Ishikawa (cell line): ENCODE results near the gene AARS2.

Experiments
- CEBPB ChIP-seq: IDR thresholded peaks from 2 replicates; pipeline ENCODE4 v1.6.1; 2012
- CREB1 ChIP-seq: IDR thresholded peaks from 2 replicates; pipeline ENCODE4 v1.6.1; 2012; ENCODE audit warnings: low read depth
- EGR1 ChIP-seq: IDR thresholded peaks from 2 replicates; pipeline ENCODE4 v1.6.1; 2012
- EP300 ChIP-seq: IDR thresholded peaks from 2 replicates; pipeline ENCODE4 v1.6.1; 2012; ENCODE audit warnings: borderline replicate concordance
- FOXM1 ChIP-seq: IDR thresholded peaks from 2 replicates; pipeline ENCODE4 v1.6.1; 2012; ENCODE audit warnings: low read depth, borderline replicate concordance
- MAX ChIP-seq: IDR thresholded peaks from 2 replicates; pipeline ENCODE4 v1.6.1; 2012
- NFIC ChIP-seq: IDR thresholded peaks from 2 replicates; pipeline ENCODE4 v1.6.1; 2012
- RAD21 ChIP-seq: IDR thresholded peaks from 2 replicates; pipeline ENCODE4 v1.6.1; 2012; ENCODE audit warnings: low read depth
- TAF1 ChIP-seq: IDR thresholded peaks from 2 replicates; pipeline ENCODE4 v1.6.1; 2012; ENCODE audit warnings: low read depth, mild to moderate bottlenecking
- TCF12 ChIP-seq: IDR thresholded peaks from 2 replicates; pipeline ENCODE4 v1.6.1; 2012; ENCODE audit warnings: low read depth
- TEAD4 ChIP-seq: IDR thresholded peaks from 2 replicates; pipeline ENCODE4 v1.6.1; 2012
- YY1 ChIP-seq: IDR thresholded peaks from 2 replicates; pipeline ENCODE4 v1.6.1; 2012; ENCODE audit warnings: low read depth
- ZBTB7A ChIP-seq: IDR thresholded peaks from 2 replicates; pipeline ENCODE4 v1.6.1; 2012; ENCODE audit warnings: low read depth
- TF ChIP-seq, protein P1 (sequence below): IDR thresholded peaks from 2 replicates; pipeline ENCODE4 v1.6.1; 2012
- TF ChIP-seq, protein P2 (sequence below): IDR thresholded peaks from 2 replicates; pipeline ENCODE4 v1.6.1; 2012; ENCODE audit warnings: low read depth, mild to moderate bottlenecking

The AARS2 gene

DNA sequence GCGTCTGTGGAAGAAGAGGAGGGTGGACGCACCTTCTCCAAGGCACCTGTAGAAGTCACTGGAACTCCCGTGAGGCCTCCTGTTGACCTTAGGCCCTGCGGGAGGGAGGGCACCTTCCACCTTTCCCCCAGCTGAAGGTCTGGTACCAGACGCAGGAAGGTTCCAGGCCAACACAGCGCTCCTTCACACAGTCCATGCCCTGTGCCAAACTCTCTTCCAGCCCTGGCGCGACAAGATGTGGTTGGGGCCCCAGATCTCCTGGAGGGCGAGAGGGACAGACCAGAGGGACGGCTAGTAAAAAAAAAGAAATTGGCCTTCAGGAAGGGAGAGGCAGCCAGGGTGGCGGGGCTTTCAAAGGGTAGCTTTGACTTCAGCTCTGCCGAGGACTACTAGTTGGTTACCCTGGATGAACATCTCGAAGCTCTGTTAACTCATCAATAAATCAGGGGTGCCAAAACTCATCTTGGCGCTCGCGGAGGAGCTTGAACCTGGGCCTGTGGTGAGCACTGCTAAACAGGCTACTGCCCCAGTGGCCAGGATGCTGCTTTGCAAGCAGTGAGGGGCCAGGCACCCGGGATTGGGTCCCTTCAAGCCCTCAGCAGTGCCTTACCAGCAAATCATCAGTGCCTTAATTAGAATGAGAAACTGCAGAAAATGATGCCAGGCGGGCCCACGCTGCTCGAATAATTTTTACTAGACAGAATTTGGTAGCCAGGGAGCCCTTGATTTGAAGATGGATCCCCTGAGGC lies 14.9 kb downstream of the AARS2 start:
- TF ChIP-seq ZBTB7A (no peak), YY1 (no peak), EGR1 (no peak), TEAD4 (no peak), TAF1 (no peak), MAX (no peak), FOXM1 (no peak), CREB1 (no peak), NFIC (no peak), EP300 (no peak), RAD21 (no peak), CEBPB (no peak), TCF12 (no peak)
- TF ChIP-seq, protein P1, sequence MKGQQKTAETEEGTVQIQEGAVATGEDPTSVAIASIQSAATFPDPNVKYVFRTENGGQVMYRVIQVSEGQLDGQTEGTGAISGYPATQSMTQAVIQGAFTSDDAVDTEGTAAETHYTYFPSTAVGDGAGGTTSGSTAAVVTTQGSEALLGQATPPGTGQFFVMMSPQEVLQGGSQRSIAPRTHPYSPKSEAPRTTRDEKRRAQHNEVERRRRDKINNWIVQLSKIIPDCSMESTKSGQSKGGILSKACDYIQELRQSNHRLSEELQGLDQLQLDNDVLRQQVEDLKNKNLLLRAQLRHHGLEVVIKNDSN: no peak
- TF ChIP-seq, protein P2, sequence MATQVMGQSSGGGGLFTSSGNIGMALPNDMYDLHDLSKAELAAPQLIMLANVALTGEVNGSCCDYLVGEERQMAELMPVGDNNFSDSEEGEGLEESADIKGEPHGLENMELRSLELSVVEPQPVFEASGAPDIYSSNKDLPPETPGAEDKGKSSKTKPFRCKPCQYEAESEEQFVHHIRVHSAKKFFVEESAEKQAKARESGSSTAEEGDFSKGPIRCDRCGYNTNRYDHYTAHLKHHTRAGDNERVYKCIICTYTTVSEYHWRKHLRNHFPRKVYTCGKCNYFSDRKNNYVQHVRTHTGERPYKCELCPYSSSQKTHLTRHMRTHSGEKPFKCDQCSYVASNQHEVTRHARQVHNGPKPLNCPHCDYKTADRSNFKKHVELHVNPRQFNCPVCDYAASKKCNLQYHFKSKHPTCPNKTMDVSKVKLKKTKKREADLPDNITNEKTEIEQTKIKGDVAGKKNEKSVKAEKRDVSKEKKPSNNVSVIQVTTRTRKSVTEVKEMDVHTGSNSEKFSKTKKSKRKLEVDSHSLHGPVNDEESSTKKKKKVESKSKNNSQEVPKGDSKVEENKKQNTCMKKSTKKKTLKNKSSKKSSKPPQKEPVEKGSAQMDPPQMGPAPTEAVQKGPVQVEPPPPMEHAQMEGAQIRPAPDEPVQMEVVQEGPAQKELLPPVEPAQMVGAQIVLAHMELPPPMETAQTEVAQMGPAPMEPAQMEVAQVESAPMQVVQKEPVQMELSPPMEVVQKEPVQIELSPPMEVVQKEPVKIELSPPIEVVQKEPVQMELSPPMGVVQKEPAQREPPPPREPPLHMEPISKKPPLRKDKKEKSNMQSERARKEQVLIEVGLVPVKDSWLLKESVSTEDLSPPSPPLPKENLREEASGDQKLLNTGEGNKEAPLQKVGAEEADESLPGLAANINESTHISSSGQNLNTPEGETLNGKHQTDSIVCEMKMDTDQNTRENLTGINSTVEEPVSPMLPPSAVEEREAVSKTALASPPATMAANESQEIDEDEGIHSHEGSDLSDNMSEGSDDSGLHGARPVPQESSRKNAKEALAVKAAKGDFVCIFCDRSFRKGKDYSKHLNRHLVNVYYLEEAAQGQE: no peak

GRCh38 chr6:44297063-44298038 lies 15.8 kb downstream of the AARS2 start:
- TF ChIP-seq YY1 (no peak), MAX (0 out of 2 replicates have a peak, but pooled peaks have one; percentile 46)
- TF ChIP-seq, protein P1: no peak

GRCh38 chr6:44294832-44295791 lies 18.0 kb downstream of the AARS2 start:
- no peak for TF ChIP-seq CEBPB
- no peak for TF ChIP-seq FOXM1
- TF ChIP-seq YY1: no peak
- TF ChIP-seq MAX: no peak
- no peak for TF ChIP-seq TCF12
- TF ChIP-seq ZBTB7A: no peak
- no peak for TF ChIP-seq EP300
- TF ChIP-seq NFIC: no peak
- TF ChIP-seq TAF1: no peak
- no peak for TF ChIP-seq TEAD4
- TF ChIP-seq, protein P2: no peak
- no peak for TF ChIP-seq RAD21
- no peak for TF ChIP-seq EGR1
- TF ChIP-seq, protein P1: no peak
- TF ChIP-seq CREB1: no peak
